SU-DHL-6 (cell line): ENCODE results near the gene SAMSN1.

Experiments used
- H2AFZ ChIP-seq: fragments of 200-600 bp; sonication (generic); 2 replicates; pipeline ENCODE4 v1.6.1; 2014; ENCODE audit warnings: low read depth, mild to moderate bottlenecking, moderate library complexity, mixed read lengths, antibody characterized with exemption, low read length; ENCODE audit not compliant: severe bottlenecking
- H3F3A ChIP-seq: fragments of 200-600 bp; shearing (Covaris generic); 2 replicates; pipeline ENCODE4 v1.6.0; 2016; ENCODE audit warnings: antibody characterized with exemption, mild to moderate bottlenecking; ENCODE audit not compliant: insufficient read depth
- H3K27ac ChIP-seq: fragments of 200-600 bp; sonication (generic); 2 replicates; pipeline ENCODE4 v1.5.1; 2016; ENCODE audit warnings: low read depth, mild to moderate bottlenecking, low read length, moderate library complexity, mixed read lengths
- H3K27me3 ChIP-seq: fragments of 200-600 bp; sonication (generic), shearing (Covaris generic); 2 replicates; pipeline ENCODE4 v1.6.0; 2014; ENCODE audit warnings: mild to moderate bottlenecking, low read length
- H3K36me3 ChIP-seq: fragments of 200-600 bp; sonication (generic); 2 replicates; pipeline ENCODE4 v1.6.1; 2014; ENCODE audit warnings: mild to moderate bottlenecking, low read length, mixed read lengths
- H3K4me2 ChIP-seq: fragments of 300-600, 200-600 bp; shearing (Covaris generic), sonication (generic); 2 replicates; pipeline ENCODE4 v1.6.0; 2014; ENCODE audit warnings: low read length, low read depth, mild to moderate bottlenecking; ENCODE audit not compliant: poor library complexity, severe bottlenecking
- H3K4me3 ChIP-seq: fragments of 200-600 bp; sonication (generic); 2 replicates; pipeline ENCODE4 v1.5.1; 2014; ENCODE audit warnings: antibody characterized with exemption, low read length, mild to moderate bottlenecking, mixed read lengths; ENCODE audit not compliant: insufficient read depth, poor library complexity, severe bottlenecking
- H3K79me2 ChIP-seq: fragments of 200-600 bp; sonication (generic); 2 replicates; pipeline ENCODE4 v1.6.1; 2014; ENCODE audit warnings: mild to moderate bottlenecking, low read length, moderate library complexity; ENCODE audit not compliant: insufficient read depth
- H3K9ac ChIP-seq: fragments of 200-600 bp; sonication (generic); 2 replicates; pipeline ENCODE4 v1.7.0; 2014; ENCODE audit warnings: mild to moderate bottlenecking, low read length
- H3K9me2 ChIP-seq: fragments of 200-600 bp; sonication (generic); replicated peaks from 2 replicates; pipeline ENCODE4 v1.6.1; 2014; ENCODE audit warnings: low read length; ENCODE audit not compliant: insufficient read depth
- H3K9me3 ChIP-seq: fragments of 200-600 bp; sonication (generic); 2 replicates; pipeline ENCODE4 v1.6.1; 2014; ENCODE audit warnings: low read length, mixed read lengths; ENCODE audit not compliant: insufficient read depth
- H4K20me1 ChIP-seq: fragments of 200-600 bp; sonication (generic); 2 replicates; pipeline ENCODE4 v1.6.1; 2014; ENCODE audit warnings: low read depth, mild to moderate bottlenecking, antibody characterized with exemption, low read length, moderate library complexity, mixed read lengths
- EZH2phosphoT487 ChIP-seq: fragments of 200-600 bp; sonication (generic), shearing (Covaris generic); conservative IDR thresholded peaks from 2 replicates; pipeline ENCODE4 v1.6.1; 2018; ENCODE audit warnings: mild to moderate bottlenecking, antibody characterized with exemption, low read length, moderate library complexity, mixed read lengths
- TF ChIP-seq, protein P1 (sequence below): fragments of 200-600 bp; sonication (generic); IDR thresholded peaks from one replicate; pipeline ENCODE4 v1.5.1; 2017; ENCODE audit warnings: antibody characterized with exemption, mild to moderate bottlenecking, low read length, moderate library complexity; ENCODE audit not compliant: insufficient read depth, poor library complexity, severe bottlenecking

Gene SAMSN1

DNA sequence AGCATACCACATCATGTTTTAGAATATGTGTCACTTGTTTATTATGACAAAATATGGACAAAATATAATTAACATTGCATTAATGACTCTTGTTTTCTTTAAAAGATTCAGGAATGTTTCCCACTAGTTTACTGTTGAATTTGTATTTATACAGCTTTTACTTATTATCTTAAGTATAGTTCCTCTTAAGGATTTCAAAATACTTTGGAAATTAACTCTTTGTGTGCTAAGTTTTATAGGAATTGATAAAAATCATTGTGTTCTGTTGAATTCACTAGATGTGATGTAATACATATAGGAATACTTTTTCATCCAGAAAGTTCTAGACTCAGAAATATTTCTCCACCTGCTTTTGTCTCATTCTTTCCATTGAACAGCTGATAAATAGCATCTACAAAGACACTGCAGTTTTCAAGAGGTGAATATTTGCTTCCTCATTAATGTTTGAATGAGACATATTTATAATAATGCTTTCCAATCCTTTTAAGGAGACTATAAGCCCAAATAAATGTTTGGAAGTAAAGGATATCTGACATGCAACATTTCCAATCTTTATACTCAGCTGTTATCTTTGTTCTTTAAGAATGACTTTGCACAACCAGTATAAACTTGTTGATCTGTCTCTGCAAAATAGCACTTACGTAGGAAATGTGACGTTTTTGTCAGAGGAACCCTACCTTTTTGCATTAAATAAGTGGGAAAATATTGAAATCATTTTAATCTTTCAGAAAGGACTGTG is 38.4 kb upstream of the SAMSN1 start:
- Histone ChIP-seq H3K4me2 (no peak overlapping the region), H2AFZ (no peak overlapping the region), H4K20me1 (no peaks in the 10 kb centered on the region), H3K9me3 (no peaks in the 10 kb centered on the region), H3K27ac (no peak overlapping the region), H3K4me3 (no peak overlapping the region), H3K27me3 (no peaks in the 10 kb centered on the region), H3K9ac (no peak overlapping the region), H3K9me2 (no peaks in the 10 kb centered on the region), H3K79me2 (no peaks in the 10 kb centered on the region), H3F3A (no peaks in the 10 kb centered on the region), H3K36me3 (no peaks in the 10 kb centered on the region)
- no peak for TF ChIP-seq EZH2phosphoT487
- TF ChIP-seq, protein P1, sequence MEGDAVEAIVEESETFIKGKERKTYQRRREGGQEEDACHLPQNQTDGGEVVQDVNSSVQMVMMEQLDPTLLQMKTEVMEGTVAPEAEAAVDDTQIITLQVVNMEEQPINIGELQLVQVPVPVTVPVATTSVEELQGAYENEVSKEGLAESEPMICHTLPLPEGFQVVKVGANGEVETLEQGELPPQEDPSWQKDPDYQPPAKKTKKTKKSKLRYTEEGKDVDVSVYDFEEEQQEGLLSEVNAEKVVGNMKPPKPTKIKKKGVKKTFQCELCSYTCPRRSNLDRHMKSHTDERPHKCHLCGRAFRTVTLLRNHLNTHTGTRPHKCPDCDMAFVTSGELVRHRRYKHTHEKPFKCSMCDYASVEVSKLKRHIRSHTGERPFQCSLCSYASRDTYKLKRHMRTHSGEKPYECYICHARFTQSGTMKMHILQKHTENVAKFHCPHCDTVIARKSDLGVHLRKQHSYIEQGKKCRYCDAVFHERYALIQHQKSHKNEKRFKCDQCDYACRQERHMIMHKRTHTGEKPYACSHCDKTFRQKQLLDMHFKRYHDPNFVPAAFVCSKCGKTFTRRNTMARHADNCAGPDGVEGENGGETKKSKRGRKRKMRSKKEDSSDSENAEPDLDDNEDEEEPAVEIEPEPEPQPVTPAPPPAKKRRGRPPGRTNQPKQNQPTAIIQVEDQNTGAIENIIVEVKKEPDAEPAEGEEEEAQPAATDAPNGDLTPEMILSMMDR, result no peak

DNA sequence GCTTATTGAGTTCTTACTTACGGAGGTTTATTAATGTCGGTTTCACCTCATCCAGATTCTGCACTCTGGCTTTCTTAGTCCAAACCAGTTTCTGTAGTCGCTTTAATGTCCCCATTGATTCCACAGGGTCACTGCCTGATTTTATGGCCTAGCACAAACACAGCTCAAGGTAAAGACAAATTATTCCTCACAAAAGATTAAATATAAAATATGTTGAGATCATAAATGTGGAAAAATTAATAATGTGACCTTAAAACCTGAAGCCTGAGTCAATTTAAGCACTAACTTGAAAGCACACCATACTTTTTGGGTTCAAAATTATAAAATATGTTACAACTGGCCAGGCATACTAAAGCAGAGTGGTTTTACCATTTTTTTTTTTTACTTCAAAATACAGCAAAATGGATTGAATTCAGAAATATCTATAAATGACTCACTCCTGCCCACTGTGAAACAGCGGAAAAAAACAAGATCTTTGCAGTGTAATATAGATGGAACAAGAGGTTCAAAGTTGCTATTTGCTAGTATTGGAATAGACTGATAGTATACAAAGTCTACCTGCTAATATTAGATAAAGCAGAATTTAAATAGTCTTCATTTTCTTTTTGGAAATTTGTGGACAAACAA is 37.6 kb upstream of the SAMSN1 start:
- no peak overlapping the region for H3K9ac ChIP-seq

DNA sequence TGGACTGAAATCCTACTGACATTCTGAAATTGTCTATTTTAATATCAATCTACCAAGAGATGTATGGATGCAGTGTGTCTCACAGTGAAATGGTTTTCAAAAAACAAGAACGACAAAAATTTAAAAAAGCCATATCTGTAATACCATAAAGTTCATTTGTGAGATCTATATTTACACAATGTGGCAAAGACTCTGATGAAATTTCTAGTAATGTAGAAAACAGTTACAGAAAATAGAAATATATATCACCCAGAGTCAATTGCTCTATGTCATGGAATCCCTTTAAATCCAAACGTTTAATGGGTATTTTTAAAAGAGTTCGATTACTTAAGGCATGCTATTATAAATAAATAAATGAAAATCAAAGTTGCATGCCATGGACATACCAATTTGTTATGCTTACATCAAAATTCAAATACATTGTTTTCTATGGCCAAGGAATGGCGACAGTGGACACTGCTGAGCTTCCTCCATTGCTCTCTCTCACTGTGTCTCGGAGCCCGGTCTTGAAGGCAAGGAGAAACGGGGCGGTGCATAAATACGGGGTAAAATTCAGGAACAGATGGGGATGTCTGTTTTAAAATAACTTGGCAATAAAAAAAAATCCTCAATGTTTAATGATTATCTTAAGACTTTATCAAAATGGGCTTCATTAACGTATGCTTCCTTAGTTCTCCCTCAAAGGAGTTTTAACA is 37.0 kb upstream of the SAMSN1 start:
- H4K20me1 ChIP-seq, result no peaks in the 10 kb centered on the region
- no peak overlapping the region for H3K27ac ChIP-seq
- no peaks in the 10 kb centered on the region for H3F3A ChIP-seq
- no peak overlapping the region for H3K9ac ChIP-seq
- H3K36me3 ChIP-seq, result no peaks in the 10 kb centered on the region
- H3K9me3 ChIP-seq, result no peaks in the 10 kb centered on the region
- H3K9me2 ChIP-seq, result no peaks in the 10 kb centered on the region
- H3K27me3 ChIP-seq, result no peaks in the 10 kb centered on the region
- no peak overlapping the region for H2AFZ ChIP-seq
- no peak for TF ChIP-seq EZH2phosphoT487
- TF ChIP-seq, protein P1, result no peak
- H3K4me2 ChIP-seq, result no peak overlapping the region
- H3K79me2 ChIP-seq, result no peaks in the 10 kb centered on the region
- H3K4me3 ChIP-seq, result no peak overlapping the region

More for the DNA sequence above, 37.6 kb upstream of the SAMSN1 start:
- H3K79me2 ChIP-seq, result no peaks in the 10 kb centered on the region
- no peak overlapping the region for H3K4me2 ChIP-seq
- H2AFZ ChIP-seq, result no peak overlapping the region
- no peaks in the 10 kb centered on the region for H3K9me2 ChIP-seq
- no peaks in the 10 kb centered on the region for H3F3A ChIP-seq
- H3K4me3 ChIP-seq, result no peak overlapping the region
- no peaks in the 10 kb centered on the region for H4K20me1 ChIP-seq
- H3K36me3 ChIP-seq, result no peaks in the 10 kb centered on the region
- no peak for TF ChIP-seq EZH2phosphoT487
- TF ChIP-seq, protein P1, result no peak
- no peaks in the 10 kb centered on the region for H3K9me3 ChIP-seq
- no peaks in the 10 kb centered on the region for H3K27me3 ChIP-seq
- no peak overlapping the region for H3K27ac ChIP-seq
